ENCODE results near the gene ZBTB21.
"Not testable (repeated sequence)": the region's sequence is repeated elsewhere in the genome, so short reads cannot be mapped to it uniquely, and the experiment has no call there.

The ZBTB21 gene

GRCh38 chr21:41953831-41954653 is 56.1 kb downstream of the ZBTB21 start, which contains the start of gene C2CD2:
C2CD2 (minus strand) TSS chr21:41954018; CDS start chr21:41953648, 370 bp downstream.
- DNase-seq (ENCODE audit: low spot score) (peak; percentile 35), FAIRE-seq (no peak)

GRCh38 chr21:41953249-41953830 is 56.8 kb downstream of the ZBTB21 start:
- DNase-seq (ENCODE audit: low spot score) (no peak), FAIRE-seq (no peak)

DNA sequence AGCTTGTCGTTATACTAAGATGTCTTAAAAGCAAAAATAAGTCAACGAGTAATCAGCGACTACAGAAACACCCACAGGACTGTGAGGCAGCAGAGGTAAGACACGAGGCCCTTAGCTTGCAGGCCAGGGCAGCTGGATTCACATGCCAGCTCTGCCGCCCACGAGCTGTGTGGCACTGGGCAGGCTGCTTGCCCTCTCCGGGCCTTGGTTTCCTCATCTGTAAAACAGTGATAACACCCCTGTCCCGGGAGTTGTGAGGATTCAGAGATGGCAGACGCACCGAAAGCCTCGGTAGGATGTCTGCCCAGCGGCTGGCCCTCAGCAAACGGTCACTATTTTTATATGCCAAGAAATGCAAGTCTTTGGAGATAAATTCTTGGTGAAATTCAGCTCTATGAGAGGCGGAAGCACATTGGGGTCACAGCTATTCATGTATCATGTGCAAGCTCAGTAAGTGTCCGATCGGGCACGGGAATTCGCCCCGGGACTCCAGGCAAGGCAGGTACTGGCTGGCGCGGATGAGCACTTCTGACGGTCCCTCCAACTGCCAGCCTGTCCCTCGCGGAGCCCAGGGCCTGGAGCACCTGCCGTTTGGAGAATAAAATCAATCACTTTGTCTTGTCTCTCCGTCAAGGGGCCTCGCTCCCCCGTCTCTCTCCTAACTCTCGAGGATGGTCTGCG is 57.5 kb downstream of the ZBTB21 start:
- no peak for DNase-seq (ENCODE audit: low spot score)
- no peak for FAIRE-seq

DNA sequence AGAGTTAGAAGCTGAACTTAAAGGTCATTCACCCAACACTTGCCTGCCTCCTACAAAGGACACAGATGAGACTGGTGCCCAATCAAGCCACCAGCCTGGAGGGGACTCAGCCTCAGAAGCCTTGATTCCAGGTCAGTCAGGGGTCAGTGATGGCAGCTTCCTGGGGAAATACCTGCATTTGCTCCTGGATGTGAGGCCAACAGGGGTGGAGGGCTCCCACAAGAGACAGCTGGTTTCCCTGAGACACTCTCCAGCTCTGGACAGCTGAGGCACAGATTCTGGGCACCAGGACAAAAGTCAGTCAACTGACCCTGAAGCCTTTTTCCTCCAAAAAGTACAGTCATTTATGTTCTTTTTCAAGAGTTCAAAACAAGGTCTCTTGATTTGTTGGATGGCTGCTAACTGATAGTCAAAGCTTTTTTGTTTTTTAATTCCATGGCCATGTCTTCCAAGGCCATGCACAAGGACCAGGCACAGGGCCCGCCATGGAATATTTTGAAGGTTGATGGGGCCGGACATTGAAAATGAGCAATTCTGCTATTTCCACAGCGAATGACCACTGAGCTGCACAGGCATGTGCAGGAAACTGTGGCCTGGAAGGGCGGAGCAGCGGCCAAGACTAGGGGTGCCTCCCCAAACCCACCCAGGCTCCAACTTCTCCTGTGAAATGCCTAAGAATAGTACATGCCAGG is 58.1 kb downstream of the ZBTB21 start:
- DNase-seq (ENCODE audit: low spot score): no peak
- no peak for FAIRE-seq

GRCh38 chr21:41950941-41951351 is 59.2 kb downstream of the ZBTB21 start:
- no peak for DNase-seq (ENCODE audit: low spot score)

GRCh38 chr21:41949631-41950030 is 60.5 kb downstream of the ZBTB21 start:
- DNase-seq (ENCODE audit: low spot score); FAIRE-seq: not testable (repeated sequence)

More at GRCh38 chr21:41950941-41951351, 59.2 kb downstream of the ZBTB21 start:
- FAIRE-seq: no peak

DNA sequence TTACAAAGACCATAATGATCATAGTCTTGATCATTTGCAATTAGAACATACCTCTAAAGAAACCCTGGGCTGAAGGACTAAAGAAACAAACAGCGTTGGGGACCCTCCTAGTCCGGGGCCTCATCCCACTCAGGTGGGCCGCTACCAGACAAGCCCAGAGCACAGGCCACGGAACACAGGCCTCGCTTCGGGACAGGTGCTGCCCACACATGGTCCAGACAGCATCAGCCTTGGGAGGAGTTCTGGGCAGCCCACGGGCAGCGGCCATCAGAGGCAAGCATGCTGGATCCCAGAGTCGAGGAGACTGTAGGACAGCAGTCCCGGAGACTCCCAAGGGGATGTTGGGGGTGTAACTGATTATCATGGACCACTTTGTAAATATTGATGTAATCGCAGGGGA is 61.3 kb downstream of the ZBTB21 start:
- DNase-seq (ENCODE audit: low spot score) (no peak), FAIRE-seq (no peak)

DNA sequence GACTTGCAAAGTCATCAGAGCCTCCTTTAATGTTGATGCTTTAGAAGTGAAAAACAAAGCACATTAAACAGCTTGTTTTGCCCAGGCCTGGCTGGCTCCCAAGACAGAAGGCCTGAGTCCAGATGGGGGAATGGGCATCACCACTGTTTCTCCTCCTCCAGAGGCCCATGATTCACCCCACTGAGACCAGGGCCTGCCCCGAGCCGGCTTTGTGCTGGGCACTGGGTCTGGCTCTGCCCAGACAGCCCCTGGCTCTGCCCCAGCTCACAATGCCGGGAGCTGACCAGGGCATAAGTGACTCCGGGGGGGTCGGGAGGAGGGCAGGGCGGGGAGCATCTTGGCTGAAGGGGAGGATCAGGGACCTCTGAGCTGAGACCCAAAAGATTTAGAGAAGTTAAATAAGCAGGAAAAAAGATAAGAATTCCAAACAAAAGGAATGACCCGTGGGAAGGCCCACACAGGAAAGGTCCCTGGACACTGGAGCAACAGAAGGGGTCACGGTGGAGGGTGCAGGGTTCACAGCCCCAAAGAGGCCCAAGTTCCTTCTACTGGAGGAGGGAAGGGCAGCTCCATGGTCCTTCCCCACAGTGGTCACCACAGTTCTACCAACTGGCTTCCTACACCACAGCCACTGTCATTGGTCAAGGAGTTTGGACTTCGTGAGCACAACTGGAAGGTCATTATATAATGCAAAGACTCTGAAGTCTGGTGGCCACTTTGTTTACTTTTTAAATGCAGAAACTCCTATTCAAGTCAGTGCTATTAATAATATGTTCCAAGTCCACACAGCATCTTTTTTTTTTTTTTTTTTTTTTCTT is 61.9 kb downstream of the ZBTB21 start:
- FAIRE-seq: no peak
- DNase-seq (ENCODE audit: low spot score): no peak

- FAIRE-seq (no peak), DNase-seq (ENCODE audit: low spot score) (no peak)
These were observed 64.2 kb downstream of the ZBTB21 start for GRCh38 chr21:41945982-41946381.

- FAIRE-seq: no peak
- DNase-seq (ENCODE audit: low spot score): no peak
These were observed 66.3 kb downstream of the ZBTB21 start for GRCh38 chr21:41943851-41944250.

GRCh38 chr21:41942457-41942856 is 67.7 kb downstream of the ZBTB21 start:
- FAIRE-seq: no peak
- no peak for DNase-seq (ENCODE audit: low spot score)

DNA sequence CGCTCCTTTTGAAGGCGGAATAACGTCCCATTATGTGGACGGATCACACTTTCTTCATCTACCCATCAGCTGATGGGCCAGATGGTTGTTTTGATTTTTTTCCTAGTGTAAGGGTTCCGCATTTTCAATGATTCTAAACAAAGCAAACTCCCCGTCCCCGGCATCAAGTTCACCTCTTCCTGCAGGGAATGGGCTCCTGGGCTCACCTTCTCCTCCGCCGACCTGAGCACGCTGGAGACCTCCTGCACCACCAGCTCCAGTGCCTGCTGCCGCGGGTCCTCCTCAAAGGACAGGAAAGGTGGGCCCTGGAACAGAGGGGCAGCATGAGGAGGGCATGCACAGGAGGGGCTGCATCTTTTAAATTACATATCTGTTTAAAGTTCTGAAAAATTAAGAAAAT is 68.2 kb downstream of the ZBTB21 start:
- FAIRE-seq: no peak
- no peak for DNase-seq (ENCODE audit: low spot score)

DNA sequence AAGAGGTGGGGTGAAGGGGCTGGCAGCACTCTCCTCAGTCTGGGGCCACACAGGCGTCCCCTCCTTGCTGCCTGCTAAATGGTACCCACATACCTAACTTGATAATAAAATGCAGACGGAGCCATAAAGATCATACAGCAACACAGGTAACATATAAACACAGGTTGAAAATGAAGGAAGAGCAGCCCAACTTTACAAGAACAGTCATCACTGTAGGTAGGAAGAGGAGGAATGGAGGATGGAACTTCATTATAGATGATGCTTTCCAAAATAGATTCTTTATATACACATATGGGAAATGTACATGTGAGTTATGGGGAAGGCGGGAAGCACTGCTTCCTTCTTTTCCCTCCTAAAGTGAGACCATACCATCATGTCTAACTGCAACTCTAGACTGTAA is 69.7 kb downstream of the ZBTB21 start:
- FAIRE-seq (no peak), DNase-seq (ENCODE audit: low spot score) (no peak)

GRCh38 chr21:41939391-41939790 is 70.8 kb downstream of the ZBTB21 start:
- FAIRE-seq (no peak), DNase-seq (ENCODE audit: low spot score) (no peak)

All from RCC 7860 (cell line).